ENCODE results near the gene PRKCQ.

DNA sequence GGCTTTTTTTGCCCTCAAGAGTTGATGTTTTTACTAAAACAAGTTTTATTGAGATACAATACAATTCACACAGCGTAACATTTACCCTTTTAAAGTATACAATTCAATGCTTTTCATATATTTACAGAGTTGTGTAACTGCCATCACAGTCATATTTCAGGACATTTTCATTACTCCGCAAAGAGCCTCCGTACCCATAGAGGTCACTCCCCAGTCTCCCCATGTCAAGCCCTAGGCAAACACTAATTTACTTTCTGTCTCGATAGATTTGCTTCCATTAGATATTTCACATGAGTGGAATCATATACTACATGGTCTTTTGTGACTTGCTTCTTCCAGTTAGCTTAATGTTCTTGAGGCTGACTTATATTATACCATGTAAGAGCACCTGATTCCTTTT, 183.8 kb downstream of the PRKCQ start:
- no peak for TF ChIP-seq POLR2A (IDR thresholded peaks at IDR 0.05; ENCODE audit: extremely low read depth, insufficient read length)
- TF ChIP-seq, protein P1, sequence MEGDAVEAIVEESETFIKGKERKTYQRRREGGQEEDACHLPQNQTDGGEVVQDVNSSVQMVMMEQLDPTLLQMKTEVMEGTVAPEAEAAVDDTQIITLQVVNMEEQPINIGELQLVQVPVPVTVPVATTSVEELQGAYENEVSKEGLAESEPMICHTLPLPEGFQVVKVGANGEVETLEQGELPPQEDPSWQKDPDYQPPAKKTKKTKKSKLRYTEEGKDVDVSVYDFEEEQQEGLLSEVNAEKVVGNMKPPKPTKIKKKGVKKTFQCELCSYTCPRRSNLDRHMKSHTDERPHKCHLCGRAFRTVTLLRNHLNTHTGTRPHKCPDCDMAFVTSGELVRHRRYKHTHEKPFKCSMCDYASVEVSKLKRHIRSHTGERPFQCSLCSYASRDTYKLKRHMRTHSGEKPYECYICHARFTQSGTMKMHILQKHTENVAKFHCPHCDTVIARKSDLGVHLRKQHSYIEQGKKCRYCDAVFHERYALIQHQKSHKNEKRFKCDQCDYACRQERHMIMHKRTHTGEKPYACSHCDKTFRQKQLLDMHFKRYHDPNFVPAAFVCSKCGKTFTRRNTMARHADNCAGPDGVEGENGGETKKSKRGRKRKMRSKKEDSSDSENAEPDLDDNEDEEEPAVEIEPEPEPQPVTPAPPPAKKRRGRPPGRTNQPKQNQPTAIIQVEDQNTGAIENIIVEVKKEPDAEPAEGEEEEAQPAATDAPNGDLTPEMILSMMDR (IDR thresholded peaks at IDR 0.05; ENCODE audit: low read depth, low read length) = no peak
